GM23248 (cell line): ENCODE results near the gene ZBP1. TPM values are rescaled to one million over a fixed set of nuclear protein-coding genes. Genes with fewer than 3 reads are reported as not detected.

Experiments used
- DNase-seq: peaks from one replicate; pipeline ENCODE4 v3.0.0-alpha.2; 2015
- H2AFZ ChIP-seq: fragments of 200-600 bp; sonication (generic); 2 replicates; pipeline ENCODE4 v1.6.1; 2016; ENCODE audit warnings: antibody characterized with exemption
- H3F3A ChIP-seq: fragments of 200-600 bp; sonication (generic); 2 replicates; pipeline ENCODE4 v1.6.1; 2016; ENCODE audit warnings: mild to moderate bottlenecking, antibody characterized with exemption, mixed run types; ENCODE audit not compliant: insufficient read depth
- H3K27ac ChIP-seq: fragments of 200-600 bp; sonication (generic); 2 replicates; pipeline ENCODE4 v1.5.1; 2016; ENCODE audit warnings: mild to moderate bottlenecking
- H3K27me3 ChIP-seq: fragments of 200-600 bp; sonication (generic); replicated peaks from 2 replicates; pipeline ENCODE4 v1.6.1; 2016; ENCODE audit warnings: mild to moderate bottlenecking; ENCODE audit not compliant: insufficient read depth
- H3K36me3 ChIP-seq: fragments of 200-600 bp; sonication (generic); 2 replicates; pipeline ENCODE4 v1.6.1; 2016; ENCODE audit warnings: low read depth, mild to moderate bottlenecking
- H3K4me1 ChIP-seq: fragments of 200-600 bp; sonication (generic); 2 replicates; pipeline ENCODE4 v1.6.1; 2016; ENCODE audit warnings: mild to moderate bottlenecking; ENCODE audit not compliant: insufficient read depth
- H3K4me2 ChIP-seq: fragments of 200-600 bp; sonication (generic); one replicate; pipeline ENCODE4 v1.6.1; 2016; ENCODE audit warnings: mild to moderate bottlenecking; ENCODE audit not compliant: unreplicated experiment
- H3K4me3 ChIP-seq: fragments of 200-600 bp; sonication (generic); 2 replicates; pipeline ENCODE4 v1.5.1; 2016; ENCODE audit warnings: mild to moderate bottlenecking
- H3K79me2 ChIP-seq: fragments of 200-600 bp; sonication (generic); 2 replicates; pipeline ENCODE4 v1.6.1; 2016; ENCODE audit warnings: mild to moderate bottlenecking; ENCODE audit not compliant: insufficient read depth
- H3K9ac ChIP-seq: fragments of 200-600 bp; sonication (generic); 2 replicates; pipeline ENCODE4 v1.6.1; 2016; ENCODE audit warnings: mild to moderate bottlenecking
- H3K9me2 ChIP-seq: fragments of 200-600 bp; sonication (generic); 2 replicates; pipeline ENCODE4 v1.6.1; 2016; ENCODE audit warnings: mixed run types, mild to moderate bottlenecking, moderate library complexity; ENCODE audit not compliant: insufficient read depth
- H3K9me3 ChIP-seq: fragments of 200-600 bp; sonication (generic); one replicate; pipeline ENCODE4 v1.6.1; 2017; ENCODE audit warnings: low read depth
- H4K20me1 ChIP-seq: fragments of 200-600 bp; sonication (generic); 2 replicates; pipeline ENCODE4 v1.6.0; 2016; ENCODE audit not compliant: insufficient read depth
- EZH2 ChIP-seq: fragments of 200-600 bp; sonication (generic); IDR thresholded peaks from 2 replicates; pipeline ENCODE4 v1.6.1; 2018; ENCODE audit warnings: antibody characterized with exemption, mild to moderate bottlenecking; ENCODE audit not compliant: insufficient read depth, poor library complexity, severe bottlenecking
- EZH2phosphoT487 ChIP-seq: fragments of 200-600 bp; sonication (generic); IDR thresholded peaks from 2 replicates; pipeline ENCODE4 v1.6.1; 2018; ENCODE audit warnings: antibody characterized with exemption, moderate library complexity, mild to moderate bottlenecking, low read depth; ENCODE audit not compliant: insufficient read depth
- WGBS, 2 experiments: methylation state at CpG; one replicate each; pipeline ENCODE4 v1.1.6; 2015 to 2017; ENCODE audit warnings: low lambda C conversion rate in 2 of 2, low coverage in 1 of 2; ENCODE audit errors: missing lambda C conversion rate in 2 of 2; 5-methylcytosine and 5-hydroxymethylcytosine counted together
- in situ Hi-C: fragments of 300-500 bp; cut with MboI; formaldehyde crosslinking; loops from 2 replicates; pipeline ENCODE4 v1.15.0; 2020
- polyA plus RNA-seq: library from polyadenylated mRNA; unstranded; fragments of >200 nt; fragmentation: Nextera tagmentation; extraction: Ambion mirVana; gene quantifications from 2 replicates; pipeline ENCODE4 v1.2.1, GENCODE V29; 2016
- total RNA-seq: library from RNA; depleted of rRNA; stranded (reverse); fragments of >200 nt; shearing (Covaris generic); gene quantifications from 2 replicates; pipeline ENCODE4 v1.2.3, GENCODE V29; 2014

ZBP1 gene
- total and polyA plus RNA-seq, 2 experiments from 2014 or later, result not detected

GRCh38 chr20:57660922-57661745, 40.9 kb upstream of the ZBP1 start:
- H3K4me2 ChIP-seq, result no peak overlapping the region
- in situ Hi-C loops, result no loop called here
- no peak overlapping the region for H3K9ac ChIP-seq
- 80 to 83% methylated on average over 30 to 31 of the region's 31 CpGs for WGBS, 2 experiments
- H3K27me3 ChIP-seq, result no peaks in the 10 kb centered on the region
- H2AFZ ChIP-seq, result no peak overlapping the region
- TF ChIP-seq EZH2 (no peak), EZH2phosphoT487 (no peak)
- no peaks in the 10 kb centered on the region for H3F3A ChIP-seq
- H3K9me2 ChIP-seq, result no peaks in the 10 kb centered on the region
- no peak overlapping the region for H3K27ac ChIP-seq
- H4K20me1 ChIP-seq, result no peaks in the 10 kb centered on the region
- peaks cover 56% of the 10 kb centered on the region for H3K79me2 ChIP-seq
- H3K9me3 ChIP-seq, result no peaks in the 10 kb centered on the region
- DNase-seq, result no peak
- H3K36me3 ChIP-seq, result no peaks in the 10 kb centered on the region
- H3K4me1 ChIP-seq, result no peaks in the 10 kb centered on the region
- H3K4me3 ChIP-seq, result no peak overlapping the region

- WGBS, 2 experiments, result 82 to 88% methylated on average over 10 to 13 of the region's 13 CpGs
- peaks cover 49% of the 10 kb centered on the region for H3K79me2 ChIP-seq
- in situ Hi-C loops, result no loop called here
Observed at GRCh38 chr20:57660181-57660921, 40.1 kb upstream of the ZBP1 start.

DNA sequence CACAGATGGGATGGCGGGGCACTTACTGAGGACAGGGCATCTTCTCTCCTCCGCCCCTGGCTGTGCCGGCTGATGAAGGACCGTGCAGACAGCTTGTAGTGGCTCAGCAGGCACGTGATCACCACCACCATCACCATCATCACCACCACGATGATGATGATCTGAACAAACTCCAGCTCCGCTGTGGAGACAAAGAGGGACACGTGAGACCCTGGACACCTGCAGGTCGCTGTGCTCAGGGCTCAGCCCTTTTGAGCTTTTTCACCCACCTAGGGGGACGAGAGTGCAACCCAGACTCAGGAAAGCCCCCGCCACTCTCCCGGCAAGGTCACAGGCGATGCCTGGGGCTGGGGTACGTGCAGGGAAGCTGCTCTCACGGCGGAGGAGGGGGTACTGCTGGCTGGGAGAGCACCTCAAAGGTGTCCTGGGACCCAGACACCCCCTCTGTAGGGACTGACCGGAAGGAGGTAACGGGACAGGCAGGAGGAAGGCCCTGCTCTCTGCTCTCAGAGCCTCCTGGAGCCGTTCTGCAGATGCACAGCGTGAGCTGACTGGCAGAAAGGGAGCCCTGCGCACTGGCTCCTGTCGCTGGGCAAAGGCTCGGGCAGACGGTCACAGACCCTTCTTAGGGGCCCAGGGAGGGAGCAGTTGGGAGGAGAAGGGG, 39.4 kb upstream of the ZBP1 start:
- no peak for TF ChIP-seq EZH2
- no peak for TF ChIP-seq EZH2phosphoT487
- Histone ChIP-seq H3K4me2 (no peak overlapping the region), H3K27ac (no peak overlapping the region), H2AFZ (no peak overlapping the region), H3K9me3 (no peaks in the 10 kb centered on the region), H3K79me2 (peaks cover 42% of the 10 kb centered on the region), H4K20me1 (no peaks in the 10 kb centered on the region), H3K4me3 (no peak overlapping the region), H3K4me1 (no peaks in the 10 kb centered on the region), H3K36me3 (no peaks in the 10 kb centered on the region), H3K9me2 (no peaks in the 10 kb centered on the region), H3F3A (no peaks in the 10 kb centered on the region), H3K9ac (no peak overlapping the region), H3K27me3 (no peaks in the 10 kb centered on the region)
- WGBS, 2 experiments, result 91 to 94% methylated on average over 23 to 24 of the region's 24 CpGs
- no peak for DNase-seq
- in situ Hi-C loops, result no loop called here

More at GRCh38 chr20:57660181-57660921, 40.1 kb upstream of the ZBP1 start:
- no peaks in the 10 kb centered on the region for H3K4me1 ChIP-seq
- no peak for DNase-seq
- H3K36me3 ChIP-seq, result no peaks in the 10 kb centered on the region
- no peak overlapping the region for H3K4me2 ChIP-seq
- H3K4me3 ChIP-seq, result no peak overlapping the region
- H3K9me3 ChIP-seq, result no peaks in the 10 kb centered on the region
- TF ChIP-seq EZH2phosphoT487, result no peak
- TF ChIP-seq EZH2, result no peak
- no peaks in the 10 kb centered on the region for H4K20me1 ChIP-seq
- no peak overlapping the region for H3K27ac ChIP-seq
- H2AFZ ChIP-seq, result no peak overlapping the region
- H3F3A ChIP-seq, result no peaks in the 10 kb centered on the region
- no peaks in the 10 kb centered on the region for H3K9me2 ChIP-seq
- no peaks in the 10 kb centered on the region for H3K27me3 ChIP-seq
- no peak overlapping the region for H3K9ac ChIP-seq

GRCh38 chr20:57658833-57659516, 38.7 kb upstream of the ZBP1 start:
- Histone ChIP-seq H3K27ac (no peak overlapping the region), H3K9me2 (no peaks in the 10 kb centered on the region), H3F3A (no peaks in the 10 kb centered on the region), H3K9me3 (no peaks in the 10 kb centered on the region), H4K20me1 (no peaks in the 10 kb centered on the region), H3K9ac (no peak overlapping the region), H3K4me1 (no peaks in the 10 kb centered on the region), H3K27me3 (no peaks in the 10 kb centered on the region), H3K79me2 (peaks cover 36% of the 10 kb centered on the region), H3K4me2 (no peak overlapping the region), H2AFZ (no peak overlapping the region), H3K4me3 (no peak overlapping the region), H3K36me3 (no peaks in the 10 kb centered on the region)
- DNase-seq, result no peak
- 92 to 97% methylated on average over 23 to 25 of the region's 25 CpGs for WGBS, 2 experiments
- in situ Hi-C loops, result no loop called here
- no peak for TF ChIP-seq EZH2phosphoT487
- no peak for TF ChIP-seq EZH2
